ENCODE results near the gene CASS4.

Gene CASS4

GRCh38 chr20:56426926-56427325 lies 14.9 kb downstream of the CASS4 start:
- peaks cover 10% of the 10 kb centered on the region for H3K36me3 Mint-ChIP-seq

GRCh38 chr20:56427797-56428196 lies 15.7 kb downstream of the CASS4 start:
- Mint-ChIP-seq H3K4me1 (peaks cover 54% of the 10 kb centered on the region), H3K27me3 (no peaks in the 10 kb centered on the region)

More at GRCh38 chr20:56426926-56427325, 14.9 kb downstream of the CASS4 start:
- Mint-ChIP-seq H3K4me3 (no peak overlapping the region), H3K27me3 (no peaks in the 10 kb centered on the region), H3K4me1 (peaks cover 63% of the 10 kb centered on the region), H3K9me3 (no peaks in the 10 kb centered on the region), H3K27ac (no peak overlapping the region)

DNA sequence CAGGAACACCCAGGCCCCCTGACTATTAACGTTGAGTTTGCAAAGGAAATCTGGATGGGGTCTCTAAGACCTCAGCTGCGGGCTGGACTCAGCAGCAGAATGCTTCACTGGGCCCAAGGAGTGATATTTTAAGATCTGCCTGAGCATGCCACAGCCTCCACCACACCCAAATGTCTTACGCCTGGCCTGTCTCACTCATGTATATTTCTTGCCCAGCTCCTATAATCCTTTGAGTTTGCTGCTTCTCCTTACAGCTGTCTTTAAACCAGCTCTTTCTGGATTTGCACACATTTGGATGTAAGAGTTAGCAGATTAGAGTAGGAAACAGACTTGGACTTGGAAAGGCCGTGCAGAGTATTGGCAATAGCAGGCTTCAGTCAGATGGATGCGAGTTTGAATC lies 16.4 kb downstream of the CASS4 start:
- peaks cover 55% of the 10 kb centered on the region for H3K4me1 Mint-ChIP-seq

More at GRCh38 chr20:56427797-56428196, 15.7 kb downstream of the CASS4 start:
- H3K36me3 Mint-ChIP-seq, result peaks cover 11% of the 10 kb centered on the region
- H3K27ac Mint-ChIP-seq, result peak overlapping the region; percentile 13
- peak overlapping the region; percentile 16 for H3K4me3 Mint-ChIP-seq
- H3K9me3 Mint-ChIP-seq, result no peaks in the 10 kb centered on the region

GRCh38 chr20:56428881-56429280 lies 16.8 kb downstream of the CASS4 start:
- Mint-ChIP-seq H3K27me3 (no peaks in the 10 kb centered on the region), H3K4me1 (peaks cover 58% of the 10 kb centered on the region), H3K9me3 (no peaks in the 10 kb centered on the region), H3K27ac (peak overlapping the region; percentile 94), H3K36me3 (peaks cover 11% of the 10 kb centered on the region), H3K4me3 (peak overlapping the region; percentile 82)

More for the DNA sequence above, 16.4 kb downstream of the CASS4 start:
- no peak overlapping the region for H3K27ac Mint-ChIP-seq
- H3K4me3 Mint-ChIP-seq, result peak overlapping the region; percentile 82
- H3K9me3 Mint-ChIP-seq, result no peaks in the 10 kb centered on the region
- no peaks in the 10 kb centered on the region for H3K27me3 Mint-ChIP-seq
- peaks cover 11% of the 10 kb centered on the region for H3K36me3 Mint-ChIP-seq

- no peaks in the 10 kb centered on the region for H3K9me3 Mint-ChIP-seq
Observed at GRCh38 chr20:56429502-56429901, 17.4 kb downstream of the CASS4 start.

DNA sequence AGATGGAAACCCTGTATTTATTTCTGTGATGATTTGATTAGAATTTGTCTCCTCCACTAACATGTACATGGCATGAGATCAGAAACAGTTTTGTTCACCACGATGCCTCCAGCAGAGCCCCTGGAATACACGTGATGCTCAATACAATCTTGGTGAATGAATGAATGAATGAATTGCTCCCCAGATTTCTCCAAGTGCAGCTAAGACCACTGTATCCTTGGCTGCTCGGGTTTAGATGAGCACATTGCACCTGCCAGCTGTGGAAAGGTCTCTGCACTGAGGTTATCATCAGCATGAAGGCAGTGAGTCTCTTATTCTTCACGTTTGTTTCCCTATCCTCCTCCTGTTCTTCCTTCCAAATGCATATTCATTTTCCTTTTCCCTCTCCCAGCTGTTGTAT lies 17.9 kb downstream of the CASS4 start:
- Mint-ChIP-seq H3K27me3 (no peaks in the 10 kb centered on the region), H3K36me3 (peaks cover 11% of the 10 kb centered on the region), H3K27ac (peak overlapping the region; percentile 94), H3K9me3 (no peaks in the 10 kb centered on the region), H3K4me3 (peak overlapping the region; percentile 82), H3K4me1 (peaks cover 64% of the 10 kb centered on the region)

More at GRCh38 chr20:56429502-56429901, 17.4 kb downstream of the CASS4 start:
- Mint-ChIP-seq H3K36me3 (peaks cover 11% of the 10 kb centered on the region), H3K4me1 (peaks cover 63% of the 10 kb centered on the region), H3K27me3 (no peaks in the 10 kb centered on the region), H3K4me3 (peak overlapping the region; percentile 82), H3K27ac (peak overlapping the region; percentile 94)

DNA sequence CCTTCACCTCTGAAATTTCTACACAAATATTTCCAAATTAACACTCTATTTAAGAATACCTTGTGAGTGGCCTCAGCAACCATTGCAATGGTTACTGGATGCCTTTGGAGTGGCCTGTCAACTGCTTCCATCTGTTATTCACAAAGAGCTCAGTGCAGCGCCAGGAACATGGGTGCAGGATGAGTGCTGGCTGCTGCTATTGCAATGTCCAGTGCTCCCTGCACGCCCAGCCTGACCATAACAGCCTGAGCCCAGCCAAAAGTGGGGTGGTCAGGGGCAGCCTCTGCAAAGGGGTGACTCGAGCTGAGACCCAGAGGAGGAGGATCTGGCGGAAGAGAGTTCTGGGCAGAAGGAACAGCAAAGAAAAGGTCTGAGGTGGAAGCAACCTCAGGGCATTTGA lies 18.4 kb downstream of the CASS4 start:
- peak overlapping the region; percentile 82 for H3K4me3 Mint-ChIP-seq
- H3K36me3 Mint-ChIP-seq, result peaks cover 11% of the 10 kb centered on the region
- H3K27me3 Mint-ChIP-seq, result no peaks in the 10 kb centered on the region
- H3K9me3 Mint-ChIP-seq, result no peaks in the 10 kb centered on the region
- peaks cover 66% of the 10 kb centered on the region for H3K4me1 Mint-ChIP-seq
- H3K27ac Mint-ChIP-seq, result peak overlapping the region; percentile 94

DNA sequence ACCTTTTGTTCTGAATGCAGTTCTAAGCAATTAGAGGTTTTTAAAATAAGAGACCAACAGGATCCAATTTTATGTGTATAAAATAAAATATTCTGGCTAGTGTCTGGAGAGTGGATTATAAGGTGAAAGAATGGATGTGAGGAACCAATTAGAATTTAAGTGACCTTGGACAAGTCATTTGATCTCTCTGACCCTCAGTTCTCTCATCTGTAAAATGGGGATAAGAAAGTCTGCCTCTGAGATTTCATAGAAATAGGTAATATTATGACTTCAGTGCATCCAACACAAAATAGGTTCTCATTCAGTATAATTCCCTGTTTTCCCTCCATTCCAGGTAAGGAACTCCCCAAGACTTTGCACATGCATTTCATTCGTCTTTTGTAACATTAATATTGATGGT lies 18.9 kb downstream of the CASS4 start:
- Mint-ChIP-seq H3K27me3 (no peaks in the 10 kb centered on the region), H3K36me3 (peaks cover 11% of the 10 kb centered on the region), H3K4me3 (peak overlapping the region; percentile 45), H3K9me3 (no peaks in the 10 kb centered on the region), H3K27ac (peak overlapping the region; percentile 94), H3K4me1 (peaks cover 63% of the 10 kb centered on the region)

- Mint-ChIP-seq H3K4me3 (no peak overlapping the region), H3K36me3 (peaks cover 11% of the 10 kb centered on the region), H3K27me3 (no peaks in the 10 kb centered on the region), H3K4me1 (peaks cover 62% of the 10 kb centered on the region), H3K27ac (no peak overlapping the region), H3K9me3 (no peaks in the 10 kb centered on the region)
Observed at GRCh38 chr20:56431471-56431870, 19.4 kb downstream of the CASS4 start.

DNA sequence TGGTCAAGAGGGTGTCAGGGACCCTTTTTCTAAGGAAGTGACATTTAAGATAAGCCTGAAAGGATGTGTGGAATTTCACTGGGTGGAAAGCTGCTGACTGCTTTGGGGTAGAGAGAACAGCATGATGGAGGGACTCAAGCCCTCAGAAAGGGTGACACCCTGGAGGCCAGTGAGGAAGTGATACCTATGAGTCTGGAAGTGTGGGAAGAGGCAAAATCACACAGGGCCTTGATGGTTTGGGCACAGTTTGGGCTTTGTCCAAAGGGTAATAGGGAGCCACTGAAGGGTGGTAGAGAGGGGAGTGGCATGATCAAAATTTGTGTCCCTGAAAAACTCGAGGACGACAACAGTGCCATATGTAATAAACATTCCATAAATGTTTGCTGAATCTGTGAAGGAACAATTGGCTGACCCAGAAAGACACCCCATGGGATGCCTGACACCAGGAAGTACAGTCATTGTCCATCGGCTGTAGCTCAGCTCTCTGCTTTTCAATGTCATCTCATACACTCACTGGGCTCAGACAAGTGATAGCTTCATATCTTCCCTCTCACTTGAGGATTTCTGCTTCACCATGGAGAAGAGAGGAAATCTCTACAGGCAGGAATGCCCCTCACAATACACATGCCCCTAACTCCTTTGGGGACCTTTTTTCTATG lies 21.3 kb downstream of the CASS4 start:
- peaks cover 4% of the 10 kb centered on the region for H3K36me3 Mint-ChIP-seq
- H3K4me1 Mint-ChIP-seq, result peaks cover 59% of the 10 kb centered on the region
- H3K27me3 Mint-ChIP-seq, result no peaks in the 10 kb centered on the region
- H3K27ac Mint-ChIP-seq, result peak overlapping the region; percentile 4
- H3K4me3 Mint-ChIP-seq, result no peak overlapping the region
- no peaks in the 10 kb centered on the region for H3K9me3 Mint-ChIP-seq

- Mint-ChIP-seq H3K27ac (no peak overlapping the region), H3K9me3 (no peaks in the 10 kb centered on the region), H3K27me3 (no peaks in the 10 kb centered on the region), H3K36me3 (peaks cover 4% of the 10 kb centered on the region), H3K4me3 (no peak overlapping the region), H3K4me1 (peaks cover 59% of the 10 kb centered on the region)
Observed at GRCh38 chr20:56433880-56434255, 21.8 kb downstream of the CASS4 start.

- H3K27ac Mint-ChIP-seq, result peak overlapping the region; percentile 51
- no peak overlapping the region for H3K4me3 Mint-ChIP-seq
- peaks cover 57% of the 10 kb centered on the region for H3K4me1 Mint-ChIP-seq
Observed at GRCh38 chr20:56437196-56437960, 25.3 kb downstream of the CASS4 start.

GRCh38 chr20:56438284-56438683 lies 26.2 kb downstream of the CASS4 start:
- Mint-ChIP-seq H3K36me3 (peaks cover 8% of the 10 kb centered on the region), H3K4me1 (peaks cover 59% of the 10 kb centered on the region), H3K9me3 (no peaks in the 10 kb centered on the region), H3K27ac (peak overlapping the region; percentile 87), H3K27me3 (no peaks in the 10 kb centered on the region), H3K4me3 (no peak overlapping the region)

More at GRCh38 chr20:56437196-56437960, 25.3 kb downstream of the CASS4 start:
- H3K36me3 Mint-ChIP-seq, result peaks cover 8% of the 10 kb centered on the region
- H3K27me3 Mint-ChIP-seq, result no peaks in the 10 kb centered on the region
- no peaks in the 10 kb centered on the region for H3K9me3 Mint-ChIP-seq

DNA sequence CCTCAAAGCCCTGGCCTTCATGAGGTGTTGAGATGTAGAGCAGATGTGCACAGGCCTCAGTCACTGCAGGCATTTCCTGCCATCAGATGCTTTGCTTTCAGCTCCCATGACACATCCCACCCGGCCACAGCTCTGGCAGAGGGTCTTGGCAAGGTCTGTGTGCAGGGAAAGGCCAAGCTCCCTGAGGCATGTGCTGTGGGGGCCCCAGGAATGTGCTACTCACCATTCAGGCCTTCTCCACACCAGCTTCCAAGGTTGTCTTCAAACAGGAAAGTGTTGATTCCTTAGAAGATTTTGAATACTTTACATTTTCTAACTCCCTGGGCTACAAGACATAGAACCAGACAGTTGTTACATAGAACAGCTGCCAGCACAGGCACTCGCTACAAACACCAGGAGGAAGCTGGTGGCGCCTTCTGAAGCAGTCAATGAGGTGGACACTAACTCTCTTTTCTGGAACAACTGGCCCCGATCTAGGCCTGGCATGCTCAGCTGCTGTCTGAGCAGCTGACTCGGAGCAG lies 27.8 kb downstream of the CASS4 start:
- Mint-ChIP-seq H3K4me1 (peaks cover 50% of the 10 kb centered on the region), H3K36me3 (peaks cover 8% of the 10 kb centered on the region), H3K9me3 (no peaks in the 10 kb centered on the region), H3K27me3 (no peaks in the 10 kb centered on the region), H3K4me3 (peak overlapping the region; percentile 63), H3K27ac (peak overlapping the region; percentile 89)

GRCh38 chr20:56440346-56441007 lies 28.4 kb downstream of the CASS4 start:
- Mint-ChIP-seq H3K27ac (peak overlapping the region; percentile 89), H3K27me3 (no peaks in the 10 kb centered on the region), H3K36me3 (peaks cover 10% of the 10 kb centered on the region), H3K4me1 (peaks cover 47% of the 10 kb centered on the region), H3K9me3 (no peaks in the 10 kb centered on the region), H3K4me3 (peak overlapping the region; percentile 63)
